Stimulated activated CD8-positive, alpha-beta memory T cell treated with anti-CD3 and anti-CD28 coated beads, Interleukin-12 subunit alpha, Interleukin-12 subunit beta, amount 100 ng/mL, for 24 hours (primary cell): ENCODE results near the gene DHFR.
"Not testable (repeated sequence)": the region's sequence is repeated elsewhere in the genome, so short reads cannot be mapped to it uniquely, and the experiment has no call there.

ENCODE experiments used
- DNase-seq: peaks from one replicate; pipeline ENCODE4 v3.0.0-alpha.2; 2020; ENCODE audit errors: extremely low read depth

The DHFR gene

GRCh38 chr5:80597500-80597899 lies 57.3 kb downstream of the DHFR start:
- DNase-seq = no peak

- DNase-seq = no peak
Measured at GRCh38 chr5:80594810-80595209, 60.0 kb downstream of the DHFR start.

GRCh38 chr5:80592761-80593160 lies 62.0 kb downstream of the DHFR start:
- DNase-seq = no peak

- no peak for DNase-seq
Measured at GRCh38 chr5:80592105-80592504, 62.7 kb downstream of the DHFR start.

- no peak for DNase-seq
Measured at GRCh38 chr5:80591352-80591751, 63.4 kb downstream of the DHFR start.

- DNase-seq = no peak
Measured at GRCh38 chr5:80590766-80591165, 64.0 kb downstream of the DHFR start.

- no peak for DNase-seq
Measured at GRCh38 chr5:80588858-80589540, 65.8 kb downstream of the DHFR start.

GRCh38 chr5:80584770-80585169 lies 70.0 kb downstream of the DHFR start:
- no peak for DNase-seq

GRCh38 chr5:80580291-80580690 lies 74.5 kb downstream of the DHFR start:
- not testable (repeated sequence) for DNase-seq

GRCh38 chr5:80579050-80579449 lies 75.7 kb downstream of the DHFR start:
- DNase-seq = no peak

- no peak for DNase-seq
Measured at GRCh38 chr5:80577707-80578106, 77.1 kb downstream of the DHFR start.

GRCh38 chr5:80576383-80576782 lies 78.4 kb downstream of the DHFR start:
- no peak for DNase-seq
